Naive B cell (primary cell): Measurements from ENCODE around the gene PCDHA1. TPM values are rescaled to one million over a fixed set of nuclear protein-coding genes. Genes with fewer than 3 reads are reported as not detected.
"Not testable (repeated sequence)": the region's sequence is repeated elsewhere in the genome, so short reads cannot be mapped to it uniquely, and the experiment has no call there.

Experiments used
- ATAC-seq, 2 donors: fragments of 150-1000 bp; cut with Tn5 transposase; 2 replicates each; pipeline ENCODE4 v1.10.0; 2021; ENCODE audit warnings: low read depth in 2 of 2, mild to moderate bottlenecking in 2 of 2, moderate library complexity in 2 of 2
- DNase-seq: peaks from one replicate; pipeline ENCODE4 v3.0.0; 2022
- H3K27ac Mint-ChIP-seq, 6 donors: one replicate each; pipeline ENCODE4 v1.8.0; 2020 to 2022; ENCODE audit warnings: mild to moderate bottlenecking in 6 of 6, mixed read lengths in 6 of 6, moderate library complexity in 5 of 6, inconsistent platforms in 2 of 6
- H3K27me3 Mint-ChIP-seq, 3 donors: one replicate each; pipeline ENCODE4 v1.8.0; 2021 to 2022; ENCODE audit warnings: mixed read lengths in 3 of 3, mild to moderate bottlenecking in 1 of 3
- H3K36me3 Mint-ChIP-seq, 2 donors: one replicate each; pipeline ENCODE4 v1.8.0; 2020 to 2022; ENCODE audit warnings: mixed read lengths in 2 of 2, inconsistent platforms in 1 of 2, mild to moderate bottlenecking in 1 of 2
- H3K4me1 Mint-ChIP-seq, 3 donors: one replicate each; pipeline ENCODE4 v1.8.0; 2020 to 2022; ENCODE audit warnings: mixed read lengths in 3 of 3, inconsistent platforms in 1 of 3, mild to moderate bottlenecking in 1 of 3, moderate library complexity in 1 of 3
- H3K4me3 Mint-ChIP-seq, 8 donors: one replicate each; pipeline ENCODE4 v1.8.0; 2020 to 2022; ENCODE audit warnings: mild to moderate bottlenecking in 8 of 8, mixed read lengths in 8 of 8, moderate library complexity in 8 of 8, inconsistent platforms in 2 of 8
- H3K9me3 Mint-ChIP-seq, 7 donors: one replicate each; pipeline ENCODE4 v1.8.0; 2020 to 2022; ENCODE audit warnings: mixed read lengths in 7 of 7, mild to moderate bottlenecking in 5 of 7, inconsistent platforms in 2 of 7, moderate library complexity in 1 of 7
- polyA plus RNA-seq, 6 donors: library from polyadenylated mRNA; unstranded; fragments of 300-500 nt; fragmentation: Illumina TruSeq; gene quantifications; one replicate each; pipeline ENCODE4 v1.2.3, GENCODE V29; 2021; ENCODE audit warnings: low read depth in 6 of 6

Gene PCDHA1
- polyA plus RNA-seq, 6 donors from 2014 or later, result not detected

DNA sequence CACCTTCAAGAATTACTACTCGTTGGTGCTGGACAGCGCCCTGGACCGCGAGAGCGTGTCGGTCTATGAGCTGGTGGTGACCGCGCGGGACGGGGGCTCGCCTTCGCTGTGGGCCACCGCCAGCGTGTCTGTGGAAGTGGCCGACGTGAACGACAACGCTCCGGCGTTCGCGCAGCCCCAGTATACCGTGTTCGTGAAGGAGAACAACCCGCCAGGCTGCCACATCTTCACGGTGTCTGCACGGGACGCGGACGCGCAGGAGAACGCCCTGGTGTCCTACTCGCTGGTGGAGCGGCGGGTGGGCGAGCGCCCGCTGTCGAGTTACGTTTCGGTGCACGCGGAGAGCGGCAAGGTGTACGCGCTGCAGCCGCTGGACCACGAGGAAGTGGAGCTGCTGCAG, 37.0 kb downstream of the PCDHA1 start:
- H3K27me3 Mint-ChIP-seq, result peaks cover 14 to 25% (median 16%) of the 10 kb centered on the region in 3 donors
- not testable (repeated sequence) for H3K27ac Mint-ChIP-seq, H3K4me3 Mint-ChIP-seq, DNase-seq, ATAC-seq, H3K4me1 Mint-ChIP-seq
- peaks cover 6 to 14% of the 10 kb centered on the region in 2 donors for H3K36me3 Mint-ChIP-seq
- peaks cover 5 to 47% (median 20%) of the 10 kb centered on the region in 7 donors for H3K9me3 Mint-ChIP-seq

DNA sequence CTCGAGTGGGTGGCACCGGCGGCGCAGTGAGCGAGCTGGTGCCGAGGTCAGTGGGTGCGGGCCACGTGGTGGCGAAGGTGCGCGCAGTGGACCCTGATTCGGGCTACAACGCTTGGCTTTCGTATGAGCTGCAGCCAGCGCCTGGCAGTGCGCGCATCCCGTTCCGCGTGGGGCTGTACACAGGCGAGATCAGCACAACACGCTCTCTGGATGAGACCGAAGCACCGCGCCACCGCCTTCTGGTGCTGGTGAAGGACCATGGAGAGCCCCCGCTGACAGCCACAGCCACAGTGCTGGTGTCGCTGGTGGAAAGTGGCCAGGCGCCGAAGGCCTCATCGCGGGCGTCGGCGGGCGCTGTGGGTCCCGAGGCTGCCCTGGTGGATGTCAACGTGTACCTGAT, 37.5 kb downstream of the PCDHA1 start:
- no peaks in the 10 kb centered on the region for H3K4me1 Mint-ChIP-seq
- no peak for DNase-seq
- peaks cover 5 to 50% (median 24%) of the 10 kb centered on the region in 7 donors for H3K9me3 Mint-ChIP-seq
- ATAC-seq, result no peak
- H3K27me3 Mint-ChIP-seq, result peaks cover 15 to 28% (median 17%) of the 10 kb centered on the region in 3 donors
- no peak overlapping the region for H3K4me3 Mint-ChIP-seq
- H3K27ac Mint-ChIP-seq, result no peak overlapping the region
- peaks cover 6 to 14% of the 10 kb centered on the region in 2 donors for H3K36me3 Mint-ChIP-seq

DNA sequence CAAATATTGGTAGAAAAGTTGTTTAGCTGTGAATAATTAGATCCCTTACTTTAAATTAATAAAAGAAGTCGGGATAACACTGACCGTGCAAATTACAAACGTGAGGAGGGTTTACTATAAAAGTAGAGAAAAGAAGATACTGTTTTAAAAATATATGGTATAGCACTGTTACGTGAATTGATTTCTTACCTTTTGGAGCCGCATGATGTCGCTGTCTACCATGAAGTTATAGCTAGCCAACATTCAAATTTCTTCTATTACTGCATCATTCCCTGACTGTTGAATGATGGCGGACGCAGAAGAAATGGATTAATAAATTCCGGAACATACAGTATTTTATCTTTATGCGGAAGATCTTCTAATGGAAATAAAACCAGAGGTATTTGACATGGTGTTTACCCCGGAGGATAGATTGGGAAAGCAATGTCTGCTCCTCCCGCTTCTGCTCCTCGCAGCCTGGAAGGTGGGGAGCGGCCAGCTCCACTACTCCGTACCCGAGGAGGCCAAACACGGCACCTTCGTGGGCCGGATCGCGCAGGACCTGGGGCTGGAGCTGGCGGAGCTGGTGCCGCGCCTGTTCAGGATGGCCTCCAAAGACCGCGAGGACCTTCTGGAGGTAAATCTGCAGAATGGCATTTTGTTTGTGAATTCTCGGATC, 41.9 kb downstream of the PCDHA1 start, which contains the start of gene PCDHA6:
PCDHA6 (plus strand) TSS at position 257 of the 658 bp plus-strand sequence; CDS start at position 389, 132 bp downstream.
- peaks cover 0 to 20% of the 10 kb centered on the region in 2 donors for H3K36me3 Mint-ChIP-seq
- no peaks in the 10 kb centered on the region for H3K4me1 Mint-ChIP-seq
- H3K27ac Mint-ChIP-seq, result peak within 1 kb of the TSS in 2 of 6 donors; percentile 10 to 59
- H3K9me3 Mint-ChIP-seq, result peaks cover 2 to 57% (median 34%) of the 10 kb centered on the region in 7 donors
- peak within 1 kb of the TSS in 2 of 8 donors; percentile 29 to 42 for H3K4me3 Mint-ChIP-seq
- DNase-seq (no peak), ATAC-seq (no peak)
- H3K27me3 Mint-ChIP-seq, result peaks cover 23 to 36% (median 28%) of the 10 kb centered on the region in 3 donors

DNA sequence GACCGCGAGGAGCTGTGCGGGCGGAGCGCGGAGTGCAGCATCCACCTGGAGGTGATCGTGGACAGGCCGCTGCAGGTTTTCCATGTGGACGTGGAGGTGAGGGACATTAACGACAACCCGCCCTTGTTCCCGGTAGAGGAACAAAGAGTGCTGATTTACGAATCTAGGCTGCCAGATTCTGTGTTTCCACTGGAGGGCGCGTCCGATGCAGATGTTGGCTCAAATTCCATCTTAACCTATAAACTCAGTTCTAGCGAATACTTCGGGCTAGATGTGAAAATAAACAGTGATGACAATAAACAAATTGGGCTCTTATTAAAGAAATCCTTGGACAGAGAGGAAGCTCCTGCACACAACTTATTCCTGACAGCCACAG, 42.4 kb downstream of the PCDHA1 start:
- Mint-ChIP-seq H3K27me3 (peaks cover 27 to 40% (median 33%) of the 10 kb centered on the region in 3 donors), H3K4me1 (no peaks in the 10 kb centered on the region), H3K36me3 (peaks cover 0 to 24% of the 10 kb centered on the region in 2 donors), H3K4me3 (peak overlapping the region in 1 of 8 donors; percentile 29), H3K9me3 (peaks cover 2 to 61% (median 33%) of the 10 kb centered on the region in 7 donors), H3K27ac (no peak overlapping the region)
- ATAC-seq (no peak), DNase-seq (no peak)

DNA sequence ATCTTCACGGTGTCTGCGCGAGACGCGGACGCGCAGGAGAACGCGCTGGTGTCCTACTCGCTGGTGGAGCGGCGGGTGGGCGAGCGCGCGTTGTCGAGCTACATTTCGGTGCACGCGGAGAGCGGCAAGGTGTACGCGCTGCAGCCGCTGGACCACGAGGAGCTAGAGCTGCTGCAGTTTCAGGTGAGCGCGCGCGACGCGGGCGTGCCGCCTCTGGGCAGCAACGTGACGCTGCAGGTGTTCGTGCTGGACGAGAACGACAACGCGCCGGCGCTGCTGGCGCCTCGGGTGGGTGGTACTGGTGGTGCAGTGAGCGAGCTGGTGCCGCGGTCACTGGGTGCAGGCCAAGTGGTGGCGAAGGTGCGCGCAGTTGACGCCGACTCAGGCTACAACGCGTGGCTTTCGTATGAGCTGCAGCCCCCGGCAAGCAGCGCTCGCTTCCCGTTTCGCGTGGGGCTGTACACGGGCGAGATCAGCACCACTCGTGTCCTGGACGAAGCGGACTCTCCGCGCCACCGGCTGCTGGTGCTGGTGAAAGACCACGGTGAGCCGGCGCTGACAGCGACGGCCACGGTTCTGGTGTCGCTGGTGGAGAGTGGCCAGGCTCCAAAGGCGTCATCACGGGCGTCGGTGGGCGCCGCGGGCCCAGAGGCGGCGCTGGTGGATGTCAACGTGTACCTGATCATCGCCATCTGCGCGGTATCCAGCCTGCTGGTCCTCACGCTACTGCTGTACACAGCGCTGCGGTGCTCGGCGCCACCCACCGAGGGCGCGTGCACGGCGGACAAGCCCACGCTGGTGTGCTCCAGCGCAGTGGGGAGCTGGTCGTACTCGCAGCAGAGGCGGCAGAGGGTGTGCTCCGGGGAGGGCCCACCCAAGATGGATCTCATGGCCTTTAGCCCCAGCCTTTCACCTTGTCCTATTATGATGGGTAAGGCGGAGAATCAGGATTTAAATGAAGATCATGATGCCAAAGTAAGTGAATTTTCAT, 43.9 kb downstream of the PCDHA1 start:
- not testable (repeated sequence) for H3K4me3 Mint-ChIP-seq, DNase-seq, H3K4me1 Mint-ChIP-seq, ATAC-seq, H3K27ac Mint-ChIP-seq
- H3K9me3 Mint-ChIP-seq, result peaks cover 6 to 72% (median 37%) of the 10 kb centered on the region in 7 donors
- peaks cover 0 to 24% of the 10 kb centered on the region in 2 donors for H3K36me3 Mint-ChIP-seq
- peaks cover 32 to 45% (median 42%) of the 10 kb centered on the region in 3 donors for H3K27me3 Mint-ChIP-seq

DNA sequence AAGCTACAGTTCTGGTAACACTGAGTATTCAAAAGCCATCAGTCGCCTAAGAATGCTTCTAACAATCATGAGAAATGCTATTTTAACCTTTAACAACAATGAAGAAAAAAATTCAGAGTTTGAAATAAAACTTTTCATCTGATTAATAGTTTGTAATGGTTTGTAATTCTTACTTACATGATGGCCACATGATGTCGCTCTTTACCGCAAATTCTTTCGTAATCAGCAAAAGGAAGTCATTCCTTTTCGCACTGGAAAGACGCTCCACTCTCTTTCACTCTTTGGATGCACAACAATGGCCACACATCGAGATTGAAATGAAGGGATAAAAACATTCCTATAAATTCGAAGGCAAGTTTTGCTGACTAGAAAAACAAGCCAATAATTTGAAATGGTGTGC, 48.1 kb downstream of the PCDHA1 start, which contains the start of gene PCDHA7:
PCDHA7 (plus strand) TSS at position 277 of the 400 bp plus-strand sequence; CDS start at position 392, 115 bp downstream.
- Mint-ChIP-seq H3K9me3 (peaks cover 7 to 40% (median 26%) of the 10 kb centered on the region in 7 donors), H3K36me3 (peaks cover 0 to 20% of the 10 kb centered on the region in 2 donors), H3K27me3 (peaks cover 17 to 25% (median 21%) of the 10 kb centered on the region in 3 donors), H3K4me1 (no peaks in the 10 kb centered on the region), H3K27ac (peak within 1 kb of the TSS in 1 of 6 donors; percentile 28), H3K4me3 (peak within 1 kb of the TSS in 2 of 8 donors; percentile 5 to 6)
- ATAC-seq, result no peak
- DNase-seq, result no peak

DNA sequence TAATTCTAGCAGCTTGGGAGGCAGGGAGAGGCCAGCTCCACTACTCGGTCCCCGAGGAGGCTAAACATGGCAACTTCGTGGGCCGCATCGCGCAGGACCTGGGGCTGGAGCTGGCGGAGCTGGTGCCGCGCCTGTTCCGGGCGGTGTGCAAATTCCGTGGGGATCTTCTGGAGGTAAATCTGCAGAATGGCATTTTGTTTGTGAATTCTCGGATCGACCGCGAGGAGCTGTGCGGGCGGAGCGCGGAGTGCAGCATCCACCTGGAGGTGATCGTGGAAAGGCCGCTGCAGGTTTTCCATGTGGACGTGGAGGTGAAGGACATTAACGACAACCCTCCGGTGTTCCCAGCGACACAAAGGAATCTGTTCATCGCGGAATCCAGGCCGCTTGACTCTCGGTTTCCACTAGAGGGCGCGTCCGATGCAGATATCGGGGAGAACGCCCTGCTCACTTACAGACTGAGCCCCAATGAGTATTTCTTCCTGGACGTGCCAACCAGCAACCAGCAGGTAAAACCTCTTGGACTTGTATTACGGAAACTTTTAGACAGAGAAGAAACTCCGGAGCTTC, 48.6 kb downstream of the PCDHA1 start:
- not testable (repeated sequence) for H3K4me1 Mint-ChIP-seq, ATAC-seq, DNase-seq
- H3K36me3 Mint-ChIP-seq, result peaks cover 0 to 20% of the 10 kb centered on the region in 2 donors
- peak overlapping the region in 1 of 8 donors; percentile 5 for H3K4me3 Mint-ChIP-seq
- H3K9me3 Mint-ChIP-seq, result peaks cover 7 to 40% (median 24%) of the 10 kb centered on the region in 7 donors
- H3K27ac Mint-ChIP-seq, result peak overlapping the region in 1 of 6 donors; percentile 28
- peaks cover 18 to 22% (median 21%) of the 10 kb centered on the region in 3 donors for H3K27me3 Mint-ChIP-seq

DNA sequence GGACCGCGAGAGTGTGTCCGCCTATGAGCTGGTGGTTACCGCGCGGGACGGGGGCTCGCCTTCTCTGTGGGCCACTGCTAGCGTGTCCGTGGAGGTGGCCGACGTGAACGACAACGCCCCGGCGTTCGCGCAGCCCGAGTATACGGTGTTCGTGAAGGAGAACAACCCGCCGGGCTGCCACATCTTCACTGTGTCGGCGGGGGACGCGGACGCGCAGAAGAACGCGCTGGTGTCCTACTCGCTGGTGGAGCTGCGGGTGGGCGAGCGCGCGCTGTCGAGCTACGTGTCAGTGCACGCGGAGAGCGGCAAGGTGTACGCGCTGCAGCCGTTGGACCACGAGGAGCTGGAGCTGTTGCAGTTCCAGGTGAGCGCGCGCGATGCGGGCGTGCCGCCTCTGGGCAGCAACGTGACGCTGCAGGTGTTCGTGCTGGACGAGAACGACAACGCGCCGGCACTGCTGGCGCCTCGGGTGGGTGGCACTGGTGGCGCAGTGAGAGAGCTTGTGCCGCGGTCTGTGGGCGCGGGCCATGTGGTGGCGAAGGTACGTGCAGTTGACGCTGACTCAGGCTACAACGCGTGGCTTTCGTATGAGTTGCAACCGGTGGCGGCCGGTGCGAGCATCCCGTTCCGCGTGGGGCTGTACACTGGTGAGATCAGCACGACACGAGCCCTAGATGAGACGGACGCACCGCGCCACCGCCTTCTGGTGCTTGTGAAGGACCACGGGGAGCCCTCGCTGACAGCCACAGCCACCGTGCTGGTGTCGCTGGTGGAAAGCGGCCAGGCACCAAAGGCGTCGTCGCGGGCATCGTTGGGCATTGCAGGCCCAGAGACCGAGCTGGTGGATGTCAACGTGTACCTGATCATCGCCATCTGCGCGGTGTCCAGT, 49.9 kb downstream of the PCDHA1 start:
- peaks cover 27 to 31% (median 31%) of the 10 kb centered on the region in 3 donors for H3K27me3 Mint-ChIP-seq
- H3K4me1 Mint-ChIP-seq, result no peaks in the 10 kb centered on the region
- H3K27ac Mint-ChIP-seq, result no peak overlapping the region
- DNase-seq (no peak), ATAC-seq (no peak)
- no peak overlapping the region for H3K4me3 Mint-ChIP-seq
- H3K36me3 Mint-ChIP-seq, result peaks cover 0 to 28% of the 10 kb centered on the region in 2 donors
- peaks cover 13 to 49% (median 27%) of the 10 kb centered on the region in 7 donors for H3K9me3 Mint-ChIP-seq

DNA sequence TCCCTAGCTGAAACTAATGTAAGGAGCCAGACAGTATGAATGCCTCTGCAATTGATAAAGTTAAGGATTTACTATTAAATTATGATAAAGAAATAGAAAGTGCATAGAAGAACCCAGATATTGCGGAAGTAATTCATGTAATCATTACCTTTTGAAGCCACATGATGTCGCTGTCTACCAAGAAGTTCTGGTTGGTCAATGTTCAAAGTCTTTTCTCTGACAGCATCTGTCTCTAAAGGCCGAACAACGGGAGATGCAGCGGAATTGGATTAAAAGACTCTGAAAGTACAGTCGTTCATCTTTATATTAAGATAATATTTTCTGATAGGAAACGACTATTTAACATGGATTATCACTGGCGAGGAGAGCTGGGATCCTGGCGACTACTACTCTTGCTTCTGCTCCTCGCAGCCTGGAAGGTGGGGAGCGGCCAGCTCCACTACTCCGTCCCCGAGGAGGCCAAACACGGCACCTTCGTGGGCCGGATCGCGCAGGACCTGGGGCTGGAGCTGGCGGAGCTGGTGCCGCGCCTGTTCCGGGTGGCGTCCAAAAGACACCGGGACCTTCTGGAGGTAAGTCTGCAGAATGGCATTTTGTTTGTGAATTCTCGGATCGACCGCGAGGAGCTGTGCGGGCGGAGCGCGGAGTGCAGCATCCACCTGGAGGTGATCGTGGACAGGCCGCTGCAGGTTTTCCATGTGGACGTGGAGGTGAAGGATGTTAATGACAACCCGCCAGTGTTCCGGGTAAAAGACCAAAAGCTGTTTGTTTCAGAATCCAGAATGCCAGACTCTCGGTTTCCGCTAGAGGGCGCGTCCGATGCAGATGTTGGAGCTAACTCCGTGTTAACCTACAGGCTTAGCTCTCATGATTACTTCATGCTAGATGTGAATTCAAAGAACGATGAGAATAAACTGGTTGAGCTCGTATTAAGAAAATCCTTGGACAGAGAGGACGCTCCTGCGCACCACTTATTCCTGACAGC, 55.3 kb downstream of the PCDHA1 start, which contains the start of gene PCDHA8:
PCDHA8 (plus strand) TSS at position 210 of the 985 bp plus-strand sequence; CDS start at position 345, 135 bp downstream.
- H3K36me3 Mint-ChIP-seq, result peaks cover 0 to 15% of the 10 kb centered on the region in 2 donors
- peaks cover 10 to 30% (median 17%) of the 10 kb centered on the region in 3 donors for H3K27me3 Mint-ChIP-seq
- no peaks in the 10 kb centered on the region for H3K4me1 Mint-ChIP-seq
- ATAC-seq (no peak), DNase-seq (no peak)
- peaks cover 5 to 36% (median 14%) of the 10 kb centered on the region in 7 donors for H3K9me3 Mint-ChIP-seq
- H3K4me3 Mint-ChIP-seq, result peak within 1 kb of the TSS in 2 of 8 donors; percentile 58 to 68
- H3K27ac Mint-ChIP-seq, result peak within 1 kb of the TSS in 1 of 6 donors; percentile 94

DNA sequence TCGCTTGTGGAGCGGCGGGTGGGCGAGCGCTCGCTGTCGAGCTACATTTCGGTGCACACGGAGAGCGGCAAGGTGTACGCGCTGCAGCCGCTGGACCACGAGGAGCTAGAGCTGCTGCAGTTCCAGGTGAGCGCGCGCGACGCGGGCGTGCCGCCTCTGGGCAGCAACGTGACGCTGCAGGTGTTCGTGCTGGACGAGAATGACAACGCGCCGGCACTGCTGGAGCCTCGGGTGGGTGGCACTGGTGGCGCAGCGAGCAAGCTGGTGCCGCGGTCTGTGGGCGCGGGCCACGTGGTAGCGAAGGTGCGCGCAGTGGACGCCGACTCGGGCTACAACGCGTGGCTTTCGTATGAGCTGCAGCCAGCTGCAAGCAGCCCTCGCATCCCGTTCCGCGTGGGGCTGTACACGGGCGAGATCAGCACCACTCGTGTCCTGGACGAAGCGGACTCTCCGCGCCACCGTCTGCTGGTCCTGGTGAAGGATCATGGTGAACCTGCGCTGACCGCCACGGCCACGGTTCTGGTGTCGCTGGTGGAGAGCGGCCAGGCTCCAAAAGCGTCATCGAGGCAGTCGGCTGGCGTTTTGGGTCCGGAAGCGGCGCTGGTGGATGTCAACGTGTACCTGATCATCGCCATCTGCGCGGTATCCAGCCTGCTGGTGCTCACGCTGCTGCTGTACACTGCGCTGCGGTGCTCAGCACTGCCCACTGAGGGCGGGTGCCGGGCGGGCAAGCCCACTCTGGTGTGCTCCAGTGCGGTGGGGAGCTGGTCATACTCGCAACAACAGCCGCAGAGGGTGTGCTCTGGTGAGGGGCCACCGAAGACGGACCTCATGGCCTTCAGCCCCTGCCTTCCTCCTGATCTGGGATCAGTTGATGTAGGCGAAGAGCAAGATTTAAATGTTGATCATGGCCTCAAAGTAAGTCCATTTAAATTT, 57.1 kb downstream of the PCDHA1 start:
- peaks cover 6 to 36% (median 16%) of the 10 kb centered on the region in 7 donors for H3K9me3 Mint-ChIP-seq
- no peak for ATAC-seq

More for the DNA sequence above, 57.1 kb downstream of the PCDHA1 start:
- Mint-ChIP-seq H3K4me1 (no peaks in the 10 kb centered on the region), H3K4me3 (no peak overlapping the region), H3K36me3 (peaks cover 0 to 15% of the 10 kb centered on the region in 2 donors), H3K27ac (no peak overlapping the region), H3K27me3 (peaks cover 16 to 39% (median 29%) of the 10 kb centered on the region in 3 donors)
- no peak for DNase-seq
